H1 (cell line): ENCODE measurements around the gene MAGI2. TPM values are rescaled to one million over a fixed set of nuclear protein-coding genes. Genes with fewer than 3 reads are reported as not detected.

ENCODE experiments used
- RXRA ChIP-seq: IDR thresholded peaks from 2 replicates; pipeline ENCODE4 v1.6.1; 2011; ENCODE audit warnings: low read depth, mild to moderate bottlenecking, low read length, moderate library complexity; ENCODE audit not compliant: insufficient read depth
- polyA plus RNA-seq, 7 experiments: library from polyadenylated mRNA; depleted of rRNA in 3 of 7; stranded (reverse) in 5 of 7; unstranded in 2 of 7; fragments of >200 nt in 5 of 7; fragments of 200-250 nt in 2 of 7; gene quantifications; 1 replicate in 5 of 7; 2 replicates in 1 of 7; 4 replicates in 1 of 7; pipeline versions ENCODE4 v1.2.1 to v1.2.3, GENCODE V29; 2011 to 2013; ENCODE audit warnings: missing spikeins in 2 of 7, mixed read lengths in 2 of 7
- total RNA-seq: library from RNA; stranded (reverse); fragmentation: NEBNext Ultra II Directional; extraction: Animal tissue kit (Norgen Biotek cat#: 25700); gene quantifications from 2 replicates; pipeline ENCODE4 v1.2.1, GENCODE V29; 2021

Gene MAGI2
- total and polyA plus RNA-seq, 2 of the 8 experiments (the other 6 are each of a cell fraction or from before 2014, with no cell fraction given) = 6.0 to 27.3 TPM

- no peak for TF ChIP-seq RXRA
Observed at GRCh38 chr7:79258826-79259225, 194.6 kb downstream of the MAGI2 start (continued).
